IMR-90 (cell line): Measurements from ENCODE around the gene JPH4. TPM values are rescaled to one million over a fixed set of nuclear protein-coding genes. Genes with fewer than 3 reads are reported as not detected.

Experiments used
- ATAC-seq: fragments of 200-7000 bp; cut with Tn5 transposase; 2 replicates; pipeline ENCODE4 v1.9.1; 2020; ENCODE audit warnings: low read depth, mild to moderate bottlenecking, moderate library complexity
- BruUV-seq: library from RNA; stranded (reverse); fragments of 400-500 nt; replicated peaks from 2 replicates; lab custom pipeline; 2021; lab: Mats Ljungman, UMichigan
- CTCF ChIA-PET: fragments of 300-600 bp; formaldehyde crosslinking; extraction: SDS; loops from one replicate; lab custom pipeline; 2021; ENCODE audit warnings: antibody characterized with exemption; lab: Yijun Ruan, JAX
- POLR2A ChIA-PET: fragments of 300-600 bp; sonication (Branson Sonifier 250); formaldehyde crosslinking; loops from one replicate; lab custom pipeline; 2022; ENCODE audit warnings: antibody characterized with exemption; ENCODE audit not compliant: unreplicated experiment; lab: Charles Lee
- DNase-seq: peaks from one replicate; pipeline ENCODE4 v3.0.0; 2013
- H2AFZ ChIP-seq: replicated peaks from 2 replicates; pipeline ENCODE3; 2013; ENCODE audit warnings: low read length, mild to moderate bottlenecking; ENCODE audit not compliant: poor library complexity
- H2AK5ac ChIP-seq: 2 replicates; pipeline ENCODE4 v1.6.1; 2013; ENCODE audit warnings: low read depth, low read length, inconsistent platforms
- H2AK9ac ChIP-seq: replicated peaks from 2 replicates; pipeline ENCODE3; 2013; ENCODE audit warnings: mild to moderate bottlenecking, low read depth, low read length, moderate library complexity; ENCODE audit not compliant: poor library complexity
- H2BK120ac ChIP-seq: 2 replicates; pipeline ENCODE4 v1.6.1; 2013; ENCODE audit warnings: low read depth, low read length, inconsistent platforms
- H2BK15ac ChIP-seq: 3 replicates; pipeline ENCODE4 v1.6.1; 2013; ENCODE audit warnings: low read depth, low read length, inconsistent platforms
- H2BK20ac ChIP-seq: 2 replicates; pipeline ENCODE4 v1.6.1; 2013; ENCODE audit warnings: low read depth, mild to moderate bottlenecking, inconsistent platforms, low read length, moderate library complexity
- H2BK5ac ChIP-seq: 2 replicates; pipeline ENCODE4 v1.6.1; 2013; ENCODE audit warnings: mild to moderate bottlenecking, low read depth, low read length, inconsistent platforms; ENCODE audit not compliant: poor library complexity, severe bottlenecking
- H3K14ac ChIP-seq: replicated peaks from 2 replicates; pipeline ENCODE4 v1.6.1; 2013; ENCODE audit warnings: low read depth, low read length, inconsistent platforms
- H3K18ac ChIP-seq: 2 replicates; pipeline ENCODE4 v1.6.1; 2013; ENCODE audit warnings: low read depth, low read length, control low read depth
- H3K23ac ChIP-seq: 2 replicates; pipeline ENCODE4 v1.6.1; 2013; ENCODE audit warnings: low read depth, low read length, inconsistent platforms
- H3K27ac ChIP-seq: 2 replicates; pipeline ENCODE4 v1.5.1; 2013; ENCODE audit warnings: mild to moderate bottlenecking, control low read depth, low read length; ENCODE audit not compliant: insufficient read depth
- H3K27me3 ChIP-seq: 2 replicates; pipeline ENCODE4 v1.6.1; 2013; ENCODE audit warnings: low read length; ENCODE audit not compliant: control insufficient read depth, insufficient read depth
- H3K36me3 ChIP-seq: 2 replicates; pipeline ENCODE4 v1.6.1; 2013; ENCODE audit warnings: low read length, mixed read lengths; ENCODE audit not compliant: control insufficient read depth, insufficient read depth
- H3K4ac ChIP-seq: 2 replicates; pipeline ENCODE4 v1.6.1; 2013; ENCODE audit warnings: low read depth, low read length, inconsistent platforms
- H3K4me1 ChIP-seq: 2 replicates; pipeline ENCODE4 v1.6.1; 2013; ENCODE audit warnings: low read length, mixed read lengths; ENCODE audit not compliant: control insufficient read depth, insufficient read depth
- H3K4me2 ChIP-seq: 2 replicates; pipeline ENCODE4 v1.6.1; 2013; ENCODE audit warnings: low read depth, mild to moderate bottlenecking, control low read depth, low read length, moderate library complexity
- H3K4me3 ChIP-seq: 2 replicates; pipeline ENCODE4 v1.5.1; 2013; ENCODE audit warnings: low read depth, mild to moderate bottlenecking, control low read depth, low read length, moderate library complexity; ENCODE audit not compliant: insufficient read depth
- H3K56ac ChIP-seq: 2 replicates; pipeline ENCODE4 v1.6.1; 2013; ENCODE audit warnings: low read length, inconsistent platforms; ENCODE audit not compliant: insufficient read depth; ENCODE audit errors: extremely low read depth
- H3K79me1 ChIP-seq, 2 experiments: 2 replicates each; pipeline ENCODE4 v1.6.1; 2013; ENCODE audit warnings: low read length in 2 of 2, inconsistent platforms in 1 of 2, low read depth in 1 of 2
- H3K9ac ChIP-seq: 2 replicates; pipeline ENCODE4 v1.6.1; 2013; ENCODE audit warnings: low read depth, low read length, control low read depth
- H3K9me1 ChIP-seq: 2 replicates; pipeline ENCODE4 v1.6.1; 2013; ENCODE audit warnings: low read length, inconsistent platforms; ENCODE audit not compliant: insufficient read depth
- H3K9me3 ChIP-seq: 2 replicates; pipeline ENCODE4 v1.6.1; 2013; ENCODE audit warnings: low read length; ENCODE audit not compliant: control insufficient read depth, insufficient read depth
- H4K20me1 ChIP-seq: 2 replicates; pipeline ENCODE4 v1.6.1; 2013; ENCODE audit warnings: low read length, inconsistent platforms; ENCODE audit not compliant: insufficient read depth
- H4K5ac ChIP-seq: 2 replicates; pipeline ENCODE4 v1.6.1; 2013; ENCODE audit warnings: mild to moderate bottlenecking, low read depth, low read length, control low read depth
- H4K8ac ChIP-seq, 2 experiments: 2 replicates each; pipeline ENCODE4 v1.6.1; 2013; ENCODE audit warnings: low read depth in 2 of 2, low read length in 2 of 2, control low read depth in 1 of 2, inconsistent platforms in 1 of 2
- H4K91ac ChIP-seq: 2 replicates; pipeline ENCODE4 v1.6.1; 2013; ENCODE audit warnings: low read depth, low read length, inconsistent platforms; ENCODE audit not compliant: insufficient read depth
- CHD1 ChIP-seq: IDR thresholded peaks from 2 replicates; pipeline ENCODE4 v1.6.1; 2012; ENCODE audit warnings: low read depth, low read length, improper control_type of control experiment
- FOS ChIP-seq: fragments of 150-350 bp; IDR thresholded peaks from 2 replicates; pipeline ENCODE4 v1.6.1; 2016; ENCODE audit warnings: low read depth, low read length
- MAFK ChIP-seq: IDR thresholded peaks from 2 replicates; pipeline ENCODE4 v1.6.1; 2012; ENCODE audit warnings: low read depth, low read length, improper control_type of control experiment
- MAZ ChIP-seq: IDR thresholded peaks from 2 replicates; pipeline ENCODE4 v1.6.1; 2012; ENCODE audit warnings: low read depth, mild to moderate bottlenecking, low read length, improper control_type of control experiment, moderate library complexity, borderline replicate concordance
- RAD21 ChIP-seq: IDR thresholded peaks from 2 replicates; pipeline ENCODE4 v1.6.1; 2012; ENCODE audit warnings: low read length, improper control_type of control experiment
- RCOR1 ChIP-seq: IDR thresholded peaks from 2 replicates; pipeline ENCODE4 v1.6.1; 2012; ENCODE audit warnings: mild to moderate bottlenecking, low read length, improper control_type of control experiment; ENCODE audit not compliant: insufficient replicate concordance
- RFX5 ChIP-seq: IDR thresholded peaks from 2 replicates; pipeline ENCODE4 v1.8.0; 2012; ENCODE audit warnings: low read depth, mild to moderate bottlenecking, low read length, moderate library complexity
- WGBS, 2 experiments: methylation state at CpG; one replicate each; pipeline versions ENCODE4 v1.1.5 to v1.1.7; 2013; ENCODE audit warnings: missing lambda C conversion rate in 2 of 2; ENCODE audit not compliant: insufficient read length in 1 of 2; ENCODE audit errors: extremely low coverage in 2 of 2; 5-methylcytosine and 5-hydroxymethylcytosine counted together
- dilution Hi-C: fragments of 300-500 bp; cut with HindIII; formaldehyde crosslinking; loops from one replicate; pipeline ENCODE4 v1.14.3; 2018; ENCODE audit warnings: low sequenced_read_pairs; ENCODE audit not compliant: unreplicated experiment
- in situ Hi-C: fragments of 300-500 bp; cut with MboI; formaldehyde crosslinking; loops from 3 replicates; pipeline ENCODE4 v1.14.3; 2019; ENCODE audit warnings: low sequenced_read_pairs, inconsistent platforms, mixed read lengths
- intact Hi-C: fragments of 100-400 bp; cut with micrococcal nuclease; formaldehyde crosslinking; loops from 2 replicates; pipeline ENCODE4 v1.10.0; 2022
- polyA plus RNA-seq, 3 experiments: library from polyadenylated mRNA; depleted of rRNA; stranded (reverse); fragments of >200 nt; gene quantifications; 2 replicates each; pipeline ENCODE4 v1.2.3, GENCODE V29; 2012; ENCODE audit warnings: low replicate concordance in 1 of 3
- total RNA-seq: library from RNA; depleted of rRNA; stranded (reverse); fragments of >200 nt; gene quantifications from 2 replicates; pipeline ENCODE4 v1.2.3, GENCODE V29; 2012

The JPH4 gene
- total and polyA plus RNA-seq, 2 of the 4 experiments (the other 2 are of a cell fraction), result not detected

GRCh38 chr14:23558346-23559009, 20.1 kb downstream of the JPH4 start:
- in situ Hi-C loops (loop anchor here (5.0 to 10.0 kb wide), 2 partner anchors 81 to 234 kb away; partner anchors contain the start of gene PABPN1), intact Hi-C loops (loop anchor here (1.0 kb wide), 1 partner anchor 75 kb away; no protein-coding TSS in a partner anchor), dilution Hi-C loops (no loop called here)
- Histone ChIP-seq H2AK5ac (no peak overlapping the region), H3K79me1 (peaks cover 15 to 18% of the 10 kb centered on the region in 2 experiments), H3K18ac (no peak overlapping the region), H3K4ac (no peak overlapping the region), H3K9ac (no peak overlapping the region), H3K4me2 (no peak overlapping the region), H4K20me1 (no peaks in the 10 kb centered on the region), H3K36me3 (peaks cover 7% of the 10 kb centered on the region), H3K27ac (no peak overlapping the region), H2AK9ac (no peak overlapping the region), H3K23ac (no peak overlapping the region), H4K8ac (no peak overlapping the region), H3K56ac (no peak overlapping the region), H4K5ac (no peak overlapping the region), H3K27me3 (no peaks in the 10 kb centered on the region), H3K9me3 (no peaks in the 10 kb centered on the region), H3K4me3 (no peak overlapping the region), H2BK5ac (no peak overlapping the region), H3K14ac (no peak overlapping the region), H2AFZ (no peak overlapping the region), H4K91ac (no peak overlapping the region), H2BK120ac (no peak overlapping the region), H3K9me1 (peaks cover 10% of the 10 kb centered on the region), H2BK15ac (no peak overlapping the region), H2BK20ac (no peak overlapping the region), H3K4me1 (peaks cover 7% of the 10 kb centered on the region)
- ATAC-seq (no peak), DNase-seq (no peak)
- ChIA-PET CTCF (interaction anchor here (1.5 to 4.2 kb wide), 2 partner anchors 73 to 81 kb away, joined by 11 to 30 read pairs; no protein-coding TSS in a partner anchor), POLR2A (no interaction called here)
- no TSS peak for BruUV-seq
- 100% methylated on average over 3 of the region's 10 CpGs; no CpG with 5 or more reads in 1 of the 2 experiments for WGBS, 2 experiments
- no peak for TF ChIP-seq RFX5
- no peak for TF ChIP-seq RCOR1
- TF ChIP-seq MAFK, result no peak
- TF ChIP-seq MAZ, result no peak
- TF ChIP-seq RAD21, result no peak
- no peak for TF ChIP-seq CHD1
- no peak for TF ChIP-seq FOS
